ENCODE data around the gene AKT1. TPM values are rescaled to one million over a fixed set of nuclear protein-coding genes. Genes with fewer than 3 reads are reported as not detected.
A peak's percentile ranks its signal among the peaks of the same experiment; 100 is the strongest.

Gene AKT1
- total and polyA plus RNA-seq, 2 of the 13 experiments (the other 11 are each of a cell fraction or from before 2014, with no cell fraction given) = 96.2 to 116 TPM

- TF ChIP-seq ZNF670 (CRISPR knock-in tag; IDR thresholded peaks at IDR 0.05; ENCODE audit: borderline replicate concordance) (peak; percentile 73; the same call in 1 of the 2 replicates), ZNF687 (CRISPR knock-in tag; IDR thresholded peaks at IDR 0.05) (peak; percentile 90), TGIF2 (CRISPR knock-in tag; IDR thresholded peaks at IDR 0.05) (peak; percentile 46; the same call in 1 of the 2 replicates), ZNF724P (CRISPR knock-in tag; IDR thresholded peaks at IDR 0.05; ENCODE audit: borderline replicate concordance) (peak; percentile 94), DR1 (CRISPR knock-in tag; IDR thresholded peaks at IDR 0.05) (0 out of 2 replicates have a peak, but pooled peaks have one; percentile 23), ZBTB33 (CRISPR knock-in tag; IDR thresholded peaks at IDR 0.05) (peak; percentile 17; the same call in 1 of the 2 replicates), ARID5B (CRISPR knock-in tag; IDR thresholded peaks at IDR 0.05) (peak; percentile 48; the same call in 1 of the 2 replicates), MNT (IDR thresholded peaks at IDR 0.05) (peak; percentile 52; the same call in 1 of the 2 replicates), WIZ (CRISPR knock-in tag; IDR thresholded peaks at IDR 0.05) (no peak), NFYC (CRISPR knock-in tag; IDR thresholded peaks at IDR 0.05) (no peak), ZNF335 (CRISPR knock-in tag; IDR thresholded peaks at IDR 0.05) (0 out of 2 replicates have a peak, but pooled peaks have one; percentile 51), NFE2L2 (IDR thresholded peaks at IDR 0.05; ENCODE audit: low read length) (no peak), ZNF770 (CRISPR knock-in tag; IDR thresholded peaks at IDR 0.05) (no peak), MXI1 (IDR thresholded peaks at IDR 0.05; ENCODE audit: borderline replicate concordance, low read depth, low read length) (peak; percentile 56; the same call in 1 of the 3 replicates)
These were observed 26.9 kb downstream of the AKT1 start (continued) for GRCh38 chr14:104768437-104769323.
